Natural killer cell (primary cell): Measurements from ENCODE around the gene TTLL11. TPM values are rescaled to one million over a fixed set of nuclear protein-coding genes. Genes with fewer than 3 reads are reported as not detected.

Experiments
- ATAC-seq, 3 donors: fragments of 150-1000 bp in 2 of 3; fragments of 200-7000 bp in 1 of 3; cut with Tn5 transposase; 1 replicate in 1 of 3; 2 replicates in 2 of 3; pipeline ENCODE4 v1.10.0; 2021; ENCODE audit warnings: mild to moderate bottlenecking in 2 of 3, moderate library complexity in 2 of 3
- DNase-seq, 2 donors: peaks; one replicate each; pipeline versions ENCODE4 v3.0.0 to v3.0.0-alpha.2; 2013 to 2021; ENCODE audit warnings: mixed read lengths in 1 of 2
- H3K27ac ChIP-seq: one replicate; pipeline ENCODE4 v1.5.1; 2013; ENCODE audit warnings: mild to moderate bottlenecking, low read length
- H3K27me3 ChIP-seq: one replicate; pipeline ENCODE4 v1.6.1; 2013; ENCODE audit warnings: low read length; ENCODE audit not compliant: control insufficient read depth, insufficient read depth
- H3K36me3 ChIP-seq: one replicate; pipeline ENCODE4 v1.6.1; 2013; ENCODE audit warnings: low read length; ENCODE audit not compliant: control insufficient read depth, insufficient read depth
- H3K4me1 ChIP-seq: one replicate; pipeline ENCODE4 v1.6.1; 2013; ENCODE audit warnings: low read length; ENCODE audit not compliant: control insufficient read depth, insufficient read depth
- H3K4me3 ChIP-seq: one replicate; pipeline ENCODE4 v1.5.1; 2013; ENCODE audit warnings: low read length
- H3K9me3 ChIP-seq: one replicate; pipeline ENCODE4 v1.6.1; 2013; ENCODE audit warnings: low read length; ENCODE audit not compliant: control insufficient read depth, insufficient read depth
- H3K27ac Mint-ChIP-seq, 2 donors: one replicate each; pipeline ENCODE4 v1.8.0; 2022; ENCODE audit warnings: mild to moderate bottlenecking in 2 of 2, mixed read lengths in 2 of 2, moderate library complexity in 1 of 2
- H3K27me3 Mint-ChIP-seq, 2 donors: one replicate each; pipeline ENCODE4 v1.8.0; 2022; ENCODE audit warnings: low read depth in 2 of 2, mixed read lengths in 2 of 2
- H3K36me3 Mint-ChIP-seq: one replicate; pipeline ENCODE4 v1.8.0; 2022; ENCODE audit warnings: mixed read lengths
- H3K4me1 Mint-ChIP-seq, 2 donors: one replicate each; pipeline ENCODE4 v1.8.0; 2022; ENCODE audit warnings: mixed read lengths in 2 of 2
- H3K4me3 Mint-ChIP-seq: one replicate; pipeline ENCODE4 v1.8.0; 2022; ENCODE audit warnings: mild to moderate bottlenecking, moderate library complexity, mixed read lengths
- H3K9me3 Mint-ChIP-seq, 2 donors: one replicate each; pipeline ENCODE4 v1.8.0; 2022; ENCODE audit warnings: mixed read lengths in 2 of 2
- WGBS: methylation state at CpG from one replicate; pipeline ENCODE4 v1.1.7; 2013; ENCODE audit warnings: missing lambda C conversion rate; ENCODE audit not compliant: insufficient coverage; 5-methylcytosine and 5-hydroxymethylcytosine counted together
- intact Hi-C: fragments of 100-400 bp; cut with micrococcal nuclease; formaldehyde crosslinking; loops from one replicate; pipeline ENCODE4 v1.14.2; 2022
- total RNA-seq, 4 donors: library from RNA; stranded (reverse); fragments of 120-200 nt in 1 of 4; gene quantifications; one replicate each; pipeline versions ENCODE4 v1.2.3 to v1.2.4, GENCODE V29; 2013 to 2022
- TF ChIP-seq, protein P1 (sequence below): fragments of 200-600 bp; IDR thresholded peaks from one replicate; pipeline ENCODE4 v1.8.0; 2022; ENCODE audit warnings: antibody characterized with exemption

TTLL11 gene
- total RNA-seq, 3 donors from 2014 or later (not counting 1 experiment from before 2014, with no cell fraction given), result 3.4 to 4.6 (median 3.6) TPM

GRCh38 chr9:121999556-121999955 is 93.6 kb downstream of the TTLL11 start:
- TF ChIP-seq, protein P1, sequence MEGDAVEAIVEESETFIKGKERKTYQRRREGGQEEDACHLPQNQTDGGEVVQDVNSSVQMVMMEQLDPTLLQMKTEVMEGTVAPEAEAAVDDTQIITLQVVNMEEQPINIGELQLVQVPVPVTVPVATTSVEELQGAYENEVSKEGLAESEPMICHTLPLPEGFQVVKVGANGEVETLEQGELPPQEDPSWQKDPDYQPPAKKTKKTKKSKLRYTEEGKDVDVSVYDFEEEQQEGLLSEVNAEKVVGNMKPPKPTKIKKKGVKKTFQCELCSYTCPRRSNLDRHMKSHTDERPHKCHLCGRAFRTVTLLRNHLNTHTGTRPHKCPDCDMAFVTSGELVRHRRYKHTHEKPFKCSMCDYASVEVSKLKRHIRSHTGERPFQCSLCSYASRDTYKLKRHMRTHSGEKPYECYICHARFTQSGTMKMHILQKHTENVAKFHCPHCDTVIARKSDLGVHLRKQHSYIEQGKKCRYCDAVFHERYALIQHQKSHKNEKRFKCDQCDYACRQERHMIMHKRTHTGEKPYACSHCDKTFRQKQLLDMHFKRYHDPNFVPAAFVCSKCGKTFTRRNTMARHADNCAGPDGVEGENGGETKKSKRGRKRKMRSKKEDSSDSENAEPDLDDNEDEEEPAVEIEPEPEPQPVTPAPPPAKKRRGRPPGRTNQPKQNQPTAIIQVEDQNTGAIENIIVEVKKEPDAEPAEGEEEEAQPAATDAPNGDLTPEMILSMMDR, result no peak
- DNase-seq, result no peak

GRCh38 chr9:121998513-121999049 is 94.5 kb downstream of the TTLL11 start:
- no peak overlapping the region for H3K4me3 ChIP-seq
- H3K27me3 Mint-ChIP-seq, result no peaks in the 10 kb centered on the region
- H3K27me3 ChIP-seq, result no peaks in the 10 kb centered on the region
- intact Hi-C loops, result no loop called here
- no peaks in the 10 kb centered on the region for H3K36me3 ChIP-seq
- TF ChIP-seq, protein P1, result no peak
- H3K4me1 ChIP-seq, result no peaks in the 10 kb centered on the region
- H3K36me3 Mint-ChIP-seq, result no peaks in the 10 kb centered on the region
- no peak overlapping the region for H3K4me3 Mint-ChIP-seq
- 96% methylated on average over 7 of the region's 7 CpGs for WGBS
- H3K4me1 Mint-ChIP-seq, result no peaks in the 10 kb centered on the region
- no peak overlapping the region for H3K27ac ChIP-seq
- ATAC-seq, result no peak
- H3K9me3 ChIP-seq, result no peaks in the 10 kb centered on the region
- no peak overlapping the region for H3K27ac Mint-ChIP-seq
- no peaks in the 10 kb centered on the region for H3K9me3 Mint-ChIP-seq
- DNase-seq, result no peak

More at GRCh38 chr9:121999556-121999955, 93.6 kb downstream of the TTLL11 start:
- Mint-ChIP-seq H3K9me3 (no peaks in the 10 kb centered on the region), H3K4me1 (peaks cover 0 to 1% of the 10 kb centered on the region in 2 donors), H3K4me3 (no peak overlapping the region), H3K27me3 (no peaks in the 10 kb centered on the region), H3K36me3 (no peaks in the 10 kb centered on the region), H3K27ac (no peak overlapping the region)
- ATAC-seq, result no peak
- H3K36me3 ChIP-seq, result no peaks in the 10 kb centered on the region
- H3K27ac ChIP-seq, result no peak overlapping the region
- H3K4me1 ChIP-seq, result no peaks in the 10 kb centered on the region
- WGBS, result 79% methylated on average over 3 of the region's 3 CpGs
- no peak overlapping the region for H3K4me3 ChIP-seq
- intact Hi-C loops, result no loop called here
- no peaks in the 10 kb centered on the region for H3K9me3 ChIP-seq
- H3K27me3 ChIP-seq, result no peaks in the 10 kb centered on the region

GRCh38 chr9:121997791-121998190 is 95.3 kb downstream of the TTLL11 start:
- DNase-seq (no peak), ATAC-seq (no peak)
- TF ChIP-seq, protein P1, result no peak
- Histone ChIP-seq H3K4me3 (no peak overlapping the region), H3K9me3 (no peaks in the 10 kb centered on the region), H3K27me3 (no peaks in the 10 kb centered on the region), H3K36me3 (no peaks in the 10 kb centered on the region), H3K27ac (no peak overlapping the region), H3K4me1 (no peaks in the 10 kb centered on the region)
- intact Hi-C loops, result no loop called here
- Mint-ChIP-seq H3K9me3 (no peaks in the 10 kb centered on the region), H3K27me3 (no peaks in the 10 kb centered on the region), H3K36me3 (no peaks in the 10 kb centered on the region), H3K4me3 (no peak overlapping the region), H3K4me1 (no peaks in the 10 kb centered on the region), H3K27ac (no peak overlapping the region)
- WGBS, result 93% methylated on average over 7 of the region's 7 CpGs

- Mint-ChIP-seq H3K36me3 (no peaks in the 10 kb centered on the region), H3K9me3 (no peaks in the 10 kb centered on the region), H3K27ac (no peak overlapping the region), H3K27me3 (no peaks in the 10 kb centered on the region), H3K4me1 (no peaks in the 10 kb centered on the region), H3K4me3 (no peak overlapping the region)
- ATAC-seq (no peak), DNase-seq (no peak)
- Histone ChIP-seq H3K9me3 (no peaks in the 10 kb centered on the region), H3K27me3 (no peaks in the 10 kb centered on the region), H3K27ac (no peak overlapping the region), H3K4me1 (no peaks in the 10 kb centered on the region), H3K4me3 (no peak overlapping the region), H3K36me3 (no peaks in the 10 kb centered on the region)
- 92% methylated on average over 4 of the region's 4 CpGs for WGBS
- intact Hi-C loops, result no loop called here
- TF ChIP-seq, protein P1, result no peak
Measured at GRCh38 chr9:121996783-121997182, 96.3 kb downstream of the TTLL11 start.
